ENCODE data around the gene SMARCD1.

GRCh38 chr12:50120521-50120920, 35.4 kb downstream of the SMARCD1 start:
- no peak for TF ChIP-seq CTCF (IDR thresholded peaks at IDR 0.05; ENCODE audit: insufficient read depth, low read length)
- no peak for TF ChIP-seq POLR2AphosphoS5 (IDR thresholded peaks at IDR 0.05; ENCODE audit: low read depth)
- TF ChIP-seq, protein P1, sequence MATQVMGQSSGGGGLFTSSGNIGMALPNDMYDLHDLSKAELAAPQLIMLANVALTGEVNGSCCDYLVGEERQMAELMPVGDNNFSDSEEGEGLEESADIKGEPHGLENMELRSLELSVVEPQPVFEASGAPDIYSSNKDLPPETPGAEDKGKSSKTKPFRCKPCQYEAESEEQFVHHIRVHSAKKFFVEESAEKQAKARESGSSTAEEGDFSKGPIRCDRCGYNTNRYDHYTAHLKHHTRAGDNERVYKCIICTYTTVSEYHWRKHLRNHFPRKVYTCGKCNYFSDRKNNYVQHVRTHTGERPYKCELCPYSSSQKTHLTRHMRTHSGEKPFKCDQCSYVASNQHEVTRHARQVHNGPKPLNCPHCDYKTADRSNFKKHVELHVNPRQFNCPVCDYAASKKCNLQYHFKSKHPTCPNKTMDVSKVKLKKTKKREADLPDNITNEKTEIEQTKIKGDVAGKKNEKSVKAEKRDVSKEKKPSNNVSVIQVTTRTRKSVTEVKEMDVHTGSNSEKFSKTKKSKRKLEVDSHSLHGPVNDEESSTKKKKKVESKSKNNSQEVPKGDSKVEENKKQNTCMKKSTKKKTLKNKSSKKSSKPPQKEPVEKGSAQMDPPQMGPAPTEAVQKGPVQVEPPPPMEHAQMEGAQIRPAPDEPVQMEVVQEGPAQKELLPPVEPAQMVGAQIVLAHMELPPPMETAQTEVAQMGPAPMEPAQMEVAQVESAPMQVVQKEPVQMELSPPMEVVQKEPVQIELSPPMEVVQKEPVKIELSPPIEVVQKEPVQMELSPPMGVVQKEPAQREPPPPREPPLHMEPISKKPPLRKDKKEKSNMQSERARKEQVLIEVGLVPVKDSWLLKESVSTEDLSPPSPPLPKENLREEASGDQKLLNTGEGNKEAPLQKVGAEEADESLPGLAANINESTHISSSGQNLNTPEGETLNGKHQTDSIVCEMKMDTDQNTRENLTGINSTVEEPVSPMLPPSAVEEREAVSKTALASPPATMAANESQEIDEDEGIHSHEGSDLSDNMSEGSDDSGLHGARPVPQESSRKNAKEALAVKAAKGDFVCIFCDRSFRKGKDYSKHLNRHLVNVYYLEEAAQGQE (IDR thresholded peaks at IDR 0.05; ENCODE audit: insufficient replicate concordance, low read depth), result no peak
- TF ChIP-seq SPI1 (IDR thresholded peaks at IDR 0.05; ENCODE audit: borderline replicate concordance, low read depth), result no peak
- no peak for TF ChIP-seq GABPA (IDR thresholded peaks at IDR 0.05; ENCODE audit: low read depth)

All from HL-60 (cell line).